Measurements from ENCODE around the gene ATP6V0E2.
"Not testable (repeated sequence)": the region's sequence is repeated elsewhere in the genome, so short reads cannot be mapped to it uniquely, and the experiment has no call there.

The ATP6V0E2 gene

GRCh38 chr7:149873074-149873969 lies at the start of gene ATP6V0E2:
Gene ATP6V0E2 (plus strand): TSS chr7:149873969. CDS start chr7:149874066, 97 bp downstream.
- peak; percentile 92 for DNase-seq

- DNase-seq, result no peak
Measured at GRCh38 chr7:149824301-149824741, 49.4 kb upstream of the ATP6V0E2 start.

- DNase-seq, result no peak
Measured at GRCh38 chr7:149824748-149825566, 48.8 kb upstream of the ATP6V0E2 start.

GRCh38 chr7:149825567-149826343 lies 48.0 kb upstream of the ATP6V0E2 start:
- DNase-seq, result no peak

- no peak for DNase-seq
Measured at GRCh38 chr7:149826344-149827088, 47.3 kb upstream of the ATP6V0E2 start.

- peak; percentile 16 for DNase-seq
Measured at GRCh38 chr7:149827089-149827981, 46.4 kb upstream of the ATP6V0E2 start.

- DNase-seq, result no peak
Measured at GRCh38 chr7:149828357-149829309, 45.1 kb upstream of the ATP6V0E2 start.

GRCh38 chr7:149830527-149830926 lies 43.2 kb upstream of the ATP6V0E2 start:
- DNase-seq, result not testable (repeated sequence)

GRCh38 chr7:149830997-149831740 lies 42.6 kb upstream of the ATP6V0E2 start:
- no peak for DNase-seq

- no peak for DNase-seq
Measured at GRCh38 chr7:149831741-149832219, 42.0 kb upstream of the ATP6V0E2 start.

- no peak for DNase-seq
Measured at GRCh38 chr7:149832332-149833041, 41.3 kb upstream of the ATP6V0E2 start.

GRCh38 chr7:149833495-149834130 lies 40.2 kb upstream of the ATP6V0E2 start:
- no peak for DNase-seq

- DNase-seq, result no peak
Measured at GRCh38 chr7:149834601-149835000, 39.2 kb upstream of the ATP6V0E2 start.

GRCh38 chr7:149836434-149836833 lies 37.3 kb upstream of the ATP6V0E2 start:
- no peak for DNase-seq

- DNase-seq, result no peak
Measured at GRCh38 chr7:149837564-149838223, 36.1 kb upstream of the ATP6V0E2 start.

GRCh38 chr7:149838224-149838991 lies 35.4 kb upstream of the ATP6V0E2 start, which contains the start of gene ZNF862:
Gene ZNF862 (plus strand): TSS chr7:149838375. CDS start chr7:149838612, 237 bp downstream.
- DNase-seq, result peak; percentile 97

Measured in hematopoietic multipotent progenitor cell treated with erythropoietin and hydrocortisone succinate and interleukin-3 and kit ligand, for 8 days (in vitro differentiated cells).